WTC11 (cell line): ENCODE results near the gene CHD3. TPM values are rescaled to one million over a fixed set of nuclear protein-coding genes. Genes with fewer than 3 reads are reported as not detected.

Experiments used
- CBFB ChIP-seq: sonication (generic); formaldehyde crosslinking; IDR thresholded peaks from 2 replicates; pipeline ENCODE4 v1.8.1; 2022; ENCODE audit warnings: mild to moderate bottlenecking, low read depth, missing genetic modification reagents
- ESRRA ChIP-seq: sonication (generic); formaldehyde crosslinking; IDR thresholded peaks from 2 replicates; pipeline ENCODE4 v1.8.1; 2022; ENCODE audit warnings: mild to moderate bottlenecking, missing genetic modification reagents, borderline replicate concordance
- FOXJ3 ChIP-seq: sonication (generic); formaldehyde crosslinking; IDR thresholded peaks from 2 replicates; pipeline ENCODE4 v1.9.0; 2021; ENCODE audit warnings: missing genetic modification reagents, mild to moderate bottlenecking, borderline replicate concordance
- JAZF1 ChIP-seq: fragments of 250-450 bp; sonication (Bioruptor Pico); IDR thresholded peaks from 2 replicates; pipeline ENCODE4 v1.9.0; 2021; ENCODE audit warnings: moderate library complexity, mild to moderate bottlenecking, inconsistent platforms
- MXD4 ChIP-seq: fragments of 250-450 bp; sonication (Bioruptor Pico); IDR thresholded peaks from 2 replicates; pipeline ENCODE4 v1.8.0; 2021; ENCODE audit warnings: mild to moderate bottlenecking, moderate library complexity, borderline replicate concordance
- NR2C2 ChIP-seq: sonication (generic); formaldehyde crosslinking; IDR thresholded peaks from 2 replicates; pipeline ENCODE4 v1.8.0; 2022; ENCODE audit warnings: mild to moderate bottlenecking, missing genetic modification reagents
- OVOL2 ChIP-seq: fragments of 250-450 bp; sonication (Bioruptor Pico); IDR thresholded peaks from 2 replicates; pipeline ENCODE4 v1.9.0; 2021; ENCODE audit warnings: mild to moderate bottlenecking, borderline replicate concordance
- SOX15 ChIP-seq: fragments of 250-450 bp; sonication (Bioruptor Pico); IDR thresholded peaks from 2 replicates; pipeline ENCODE4 v1.9.0; 2021; ENCODE audit warnings: mild to moderate bottlenecking
- TCF7 ChIP-seq: sonication (generic); formaldehyde crosslinking; IDR thresholded peaks from 2 replicates; pipeline ENCODE4 v1.8.0; 2022; ENCODE audit warnings: mild to moderate bottlenecking, low read depth, missing genetic modification reagents, moderate library complexity
- ZBTB21 ChIP-seq: sonication (generic); formaldehyde crosslinking; IDR thresholded peaks from 2 replicates; pipeline ENCODE4 v1.8.1; 2023; ENCODE audit warnings: mild to moderate bottlenecking, missing genetic modification reagents, borderline replicate concordance
- ZNF317 ChIP-seq: sonication (generic); formaldehyde crosslinking; IDR thresholded peaks from 2 replicates; pipeline ENCODE4 v1.8.1; 2023; ENCODE audit warnings: low read depth, mild to moderate bottlenecking, moderate library complexity, missing genetic modification reagents, borderline replicate concordance
- total RNA-seq: library from RNA; stranded (reverse); gene quantifications from 3 replicates; pipeline ENCODE4 v1.2.3, GENCODE V29; 2021
- TF ChIP-seq, protein P1 (sequence below): sonication (generic); formaldehyde crosslinking; IDR thresholded peaks from 2 replicates; pipeline ENCODE4 v1.8.0; 2022; ENCODE audit warnings: missing genetic modification reagents
- TF ChIP-seq, protein P2 (sequence below): sonication (generic); formaldehyde crosslinking; IDR thresholded peaks from 2 replicates; pipeline ENCODE4 v1.8.1; 2023; ENCODE audit warnings: mild to moderate bottlenecking, missing genetic modification reagents, borderline replicate concordance
- TF ChIP-seq, protein P3 (sequence below): sonication (generic); formaldehyde crosslinking; IDR thresholded peaks from 2 replicates; pipeline ENCODE4 v1.8.1; 2023; ENCODE audit warnings: mild to moderate bottlenecking, moderate library complexity, missing genetic modification reagents
- TF ChIP-seq, protein P4 (sequence below): sonication (generic); formaldehyde crosslinking; IDR thresholded peaks from 2 replicates; pipeline ENCODE4 v1.8.1; 2023; ENCODE audit warnings: mild to moderate bottlenecking, missing genetic modification reagents
- TF ChIP-seq, protein P5 (sequence below): fragments of 250-450 bp; sonication (Bioruptor Pico); IDR thresholded peaks from 2 replicates; pipeline ENCODE4 v1.9.0; 2021; ENCODE audit warnings: mild to moderate bottlenecking
- TF ChIP-seq, protein P6 (sequence below): sonication (generic); formaldehyde crosslinking; IDR thresholded peaks from 2 replicates; pipeline ENCODE4 v1.8.1; 2023; ENCODE audit warnings: mild to moderate bottlenecking, missing genetic modification reagents
- TF ChIP-seq, protein P7 (sequence below): sonication (generic); formaldehyde crosslinking; conservative IDR thresholded peaks from 2 replicates; pipeline ENCODE4 v1.8.1; 2022; ENCODE audit warnings: mild to moderate bottlenecking, missing genetic modification reagents
- TF ChIP-seq, protein P8 (sequence below): sonication (generic); formaldehyde crosslinking; IDR thresholded peaks from 2 replicates; pipeline ENCODE4 v1.8.0; 2022; ENCODE audit warnings: mild to moderate bottlenecking, missing genetic modification reagents
- TF ChIP-seq, protein P9 (sequence below): sonication (generic); formaldehyde crosslinking; IDR thresholded peaks from 2 replicates; pipeline ENCODE4 v1.8.1; 2022; ENCODE audit warnings: mild to moderate bottlenecking, moderate library complexity, missing genetic modification reagents

Gene CHD3
- total RNA-seq, 1 experiment from 2014 or later = 39.5 TPM

DNA sequence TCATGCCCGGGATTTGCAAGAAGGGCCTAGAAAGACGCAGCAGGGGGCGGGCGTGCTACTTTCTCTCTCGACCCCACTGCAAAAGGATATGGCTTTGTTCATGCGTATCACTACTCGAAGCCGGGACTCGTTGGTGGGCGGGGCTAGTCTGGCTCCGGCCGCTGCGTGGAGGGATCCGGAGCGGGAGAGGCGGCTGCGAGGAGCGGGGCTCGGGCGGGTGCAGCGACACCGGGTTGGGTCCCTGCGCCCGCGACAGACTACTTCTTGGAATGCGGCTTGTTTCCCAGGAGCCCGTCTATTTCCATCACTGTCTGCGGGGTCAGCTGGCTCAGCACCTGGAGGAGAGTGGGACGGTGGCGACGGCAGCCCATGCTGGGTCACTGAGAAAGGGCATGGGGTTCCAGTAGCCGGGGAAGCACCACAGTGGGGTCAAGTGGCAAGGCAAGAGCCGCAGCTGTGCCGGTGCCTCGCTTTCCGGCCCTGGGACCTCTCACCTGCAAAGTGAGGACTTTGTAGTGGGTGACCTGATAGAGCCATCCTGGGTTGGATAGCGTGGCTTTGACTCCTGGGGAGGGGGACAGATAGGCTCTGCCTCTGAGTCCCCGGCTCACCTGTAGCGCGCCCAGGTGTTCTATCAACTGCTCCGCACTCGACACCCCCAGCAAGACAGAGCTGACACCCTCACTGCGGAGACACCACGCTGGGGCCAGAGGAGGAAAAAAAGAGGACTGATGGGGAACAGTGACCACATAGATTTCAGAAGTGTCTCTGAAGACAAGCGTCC, 34.4 kb downstream of the CHD3 start (continued):
- TF ChIP-seq, protein P1, sequence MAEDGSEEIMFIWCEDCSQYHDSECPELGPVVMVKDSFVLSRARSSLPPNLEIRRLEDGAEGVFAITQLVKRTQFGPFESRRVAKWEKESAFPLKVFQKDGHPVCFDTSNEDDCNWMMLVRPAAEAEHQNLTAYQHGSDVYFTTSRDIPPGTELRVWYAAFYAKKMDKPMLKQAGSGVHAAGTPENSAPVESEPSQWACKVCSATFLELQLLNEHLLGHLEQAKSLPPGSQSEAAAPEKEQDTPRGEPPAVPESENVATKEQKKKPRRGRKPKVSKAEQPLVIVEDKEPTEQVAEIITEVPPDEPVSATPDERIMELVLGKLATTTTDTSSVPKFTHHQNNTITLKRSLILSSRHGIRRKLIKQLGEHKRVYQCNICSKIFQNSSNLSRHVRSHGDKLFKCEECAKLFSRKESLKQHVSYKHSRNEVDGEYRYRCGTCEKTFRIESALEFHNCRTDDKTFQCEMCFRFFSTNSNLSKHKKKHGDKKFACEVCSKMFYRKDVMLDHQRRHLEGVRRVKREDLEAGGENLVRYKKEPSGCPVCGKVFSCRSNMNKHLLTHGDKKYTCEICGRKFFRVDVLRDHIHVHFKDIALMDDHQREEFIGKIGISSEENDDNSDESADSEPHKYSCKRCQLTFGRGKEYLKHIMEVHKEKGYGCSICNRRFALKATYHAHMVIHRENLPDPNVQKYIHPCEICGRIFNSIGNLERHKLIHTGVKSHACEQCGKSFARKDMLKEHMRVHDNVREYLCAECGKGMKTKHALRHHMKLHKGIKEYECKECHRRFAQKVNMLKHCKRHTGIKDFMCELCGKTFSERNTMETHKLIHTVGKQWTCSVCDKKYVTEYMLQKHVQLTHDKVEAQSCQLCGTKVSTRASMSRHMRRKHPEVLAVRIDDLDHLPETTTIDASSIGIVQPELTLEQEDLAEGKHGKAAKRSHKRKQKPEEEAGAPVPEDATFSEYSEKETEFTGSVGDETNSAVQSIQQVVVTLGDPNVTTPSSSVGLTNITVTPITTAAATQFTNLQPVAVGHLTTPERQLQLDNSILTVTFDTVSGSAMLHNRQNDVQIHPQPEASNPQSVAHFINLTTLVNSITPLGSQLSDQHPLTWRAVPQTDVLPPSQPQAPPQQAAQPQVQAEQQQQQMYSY (CRISPR knock-in tag) = 0 out of 2 replicates have a peak, but pooled peaks have one; percentile 27
- TF ChIP-seq, protein P2, sequence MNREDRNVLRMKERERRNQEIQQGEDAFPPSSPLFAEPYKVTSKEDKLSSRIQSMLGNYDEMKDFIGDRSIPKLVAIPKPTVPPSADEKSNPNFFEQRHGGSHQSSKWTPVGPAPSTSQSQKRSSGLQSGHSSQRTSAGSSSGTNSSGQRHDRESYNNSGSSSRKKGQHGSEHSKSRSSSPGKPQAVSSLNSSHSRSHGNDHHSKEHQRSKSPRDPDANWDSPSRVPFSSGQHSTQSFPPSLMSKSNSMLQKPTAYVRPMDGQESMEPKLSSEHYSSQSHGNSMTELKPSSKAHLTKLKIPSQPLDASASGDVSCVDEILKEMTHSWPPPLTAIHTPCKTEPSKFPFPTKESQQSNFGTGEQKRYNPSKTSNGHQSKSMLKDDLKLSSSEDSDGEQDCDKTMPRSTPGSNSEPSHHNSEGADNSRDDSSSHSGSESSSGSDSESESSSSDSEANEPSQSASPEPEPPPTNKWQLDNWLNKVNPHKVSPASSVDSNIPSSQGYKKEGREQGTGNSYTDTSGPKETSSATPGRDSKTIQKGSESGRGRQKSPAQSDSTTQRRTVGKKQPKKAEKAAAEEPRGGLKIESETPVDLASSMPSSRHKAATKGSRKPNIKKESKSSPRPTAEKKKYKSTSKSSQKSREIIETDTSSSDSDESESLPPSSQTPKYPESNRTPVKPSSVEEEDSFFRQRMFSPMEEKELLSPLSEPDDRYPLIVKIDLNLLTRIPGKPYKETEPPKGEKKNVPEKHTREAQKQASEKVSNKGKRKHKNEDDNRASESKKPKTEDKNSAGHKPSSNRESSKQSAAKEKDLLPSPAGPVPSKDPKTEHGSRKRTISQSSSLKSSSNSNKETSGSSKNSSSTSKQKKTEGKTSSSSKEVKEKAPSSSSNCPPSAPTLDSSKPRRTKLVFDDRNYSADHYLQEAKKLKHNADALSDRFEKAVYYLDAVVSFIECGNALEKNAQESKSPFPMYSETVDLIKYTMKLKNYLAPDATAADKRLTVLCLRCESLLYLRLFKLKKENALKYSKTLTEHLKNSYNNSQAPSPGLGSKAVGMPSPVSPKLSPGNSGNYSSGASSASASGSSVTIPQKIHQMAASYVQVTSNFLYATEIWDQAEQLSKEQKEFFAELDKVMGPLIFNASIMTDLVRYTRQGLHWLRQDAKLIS (CRISPR knock-in tag) = 0 out of 2 replicates have a peak, but pooled peaks have one; percentile 47
- TF ChIP-seq, protein P3, sequence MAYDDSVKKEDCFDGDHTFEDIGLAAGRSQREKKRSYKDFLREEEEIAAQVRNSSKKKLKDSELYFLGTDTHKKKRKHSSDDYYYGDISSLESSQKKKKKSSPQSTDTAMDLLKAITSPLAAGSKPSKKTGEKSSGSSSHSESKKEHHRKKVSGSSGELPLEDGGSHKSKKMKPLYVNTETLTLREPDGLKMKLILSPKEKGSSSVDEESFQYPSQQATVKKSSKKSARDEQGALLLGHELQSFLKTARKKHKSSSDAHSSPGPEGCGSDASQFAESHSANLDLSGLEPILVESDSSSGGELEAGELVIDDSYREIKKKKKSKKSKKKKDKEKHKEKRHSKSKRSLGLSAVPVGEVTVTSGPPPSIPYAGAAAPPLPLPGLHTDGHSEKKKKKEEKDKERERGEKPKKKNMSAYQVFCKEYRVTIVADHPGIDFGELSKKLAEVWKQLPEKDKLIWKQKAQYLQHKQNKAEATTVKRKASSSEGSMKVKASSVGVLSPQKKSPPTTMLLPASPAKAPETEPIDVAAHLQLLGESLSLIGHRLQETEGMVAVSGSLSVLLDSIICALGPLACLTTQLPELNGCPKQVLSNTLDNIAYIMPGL (CRISPR knock-in tag) = peak; percentile 77; the same call in 1 of the 2 replicates
- TF ChIP-seq ZBTB21 = peak; percentile 50; the same call in 1 of the 2 replicates
- TF ChIP-seq SOX15 (CRISPR knock-in tag) = no peak
- TF ChIP-seq, protein P4, sequence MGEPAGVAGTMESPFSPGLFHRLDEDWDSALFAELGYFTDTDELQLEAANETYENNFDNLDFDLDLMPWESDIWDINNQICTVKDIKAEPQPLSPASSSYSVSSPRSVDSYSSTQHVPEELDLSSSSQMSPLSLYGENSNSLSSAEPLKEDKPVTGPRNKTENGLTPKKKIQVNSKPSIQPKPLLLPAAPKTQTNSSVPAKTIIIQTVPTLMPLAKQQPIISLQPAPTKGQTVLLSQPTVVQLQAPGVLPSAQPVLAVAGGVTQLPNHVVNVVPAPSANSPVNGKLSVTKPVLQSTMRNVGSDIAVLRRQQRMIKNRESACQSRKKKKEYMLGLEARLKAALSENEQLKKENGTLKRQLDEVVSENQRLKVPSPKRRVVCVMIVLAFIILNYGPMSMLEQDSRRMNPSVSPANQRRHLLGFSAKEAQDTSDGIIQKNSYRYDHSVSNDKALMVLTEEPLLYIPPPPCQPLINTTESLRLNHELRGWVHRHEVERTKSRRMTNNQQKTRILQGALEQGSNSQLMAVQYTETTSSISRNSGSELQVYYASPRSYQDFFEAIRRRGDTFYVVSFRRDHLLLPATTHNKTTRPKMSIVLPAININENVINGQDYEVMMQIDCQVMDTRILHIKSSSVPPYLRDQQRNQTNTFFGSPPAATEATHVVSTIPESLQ (CRISPR knock-in tag) = no peak
- TF ChIP-seq, protein P5, sequence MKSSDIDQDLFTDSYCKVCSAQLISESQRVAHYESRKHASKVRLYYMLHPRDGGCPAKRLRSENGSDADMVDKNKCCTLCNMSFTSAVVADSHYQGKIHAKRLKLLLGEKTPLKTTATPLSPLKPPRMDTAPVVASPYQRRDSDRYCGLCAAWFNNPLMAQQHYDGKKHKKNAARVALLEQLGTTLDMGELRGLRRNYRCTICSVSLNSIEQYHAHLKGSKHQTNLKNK (CRISPR knock-in tag) = no peak
- TF ChIP-seq MXD4 = no peak
- TF ChIP-seq, protein P6, sequence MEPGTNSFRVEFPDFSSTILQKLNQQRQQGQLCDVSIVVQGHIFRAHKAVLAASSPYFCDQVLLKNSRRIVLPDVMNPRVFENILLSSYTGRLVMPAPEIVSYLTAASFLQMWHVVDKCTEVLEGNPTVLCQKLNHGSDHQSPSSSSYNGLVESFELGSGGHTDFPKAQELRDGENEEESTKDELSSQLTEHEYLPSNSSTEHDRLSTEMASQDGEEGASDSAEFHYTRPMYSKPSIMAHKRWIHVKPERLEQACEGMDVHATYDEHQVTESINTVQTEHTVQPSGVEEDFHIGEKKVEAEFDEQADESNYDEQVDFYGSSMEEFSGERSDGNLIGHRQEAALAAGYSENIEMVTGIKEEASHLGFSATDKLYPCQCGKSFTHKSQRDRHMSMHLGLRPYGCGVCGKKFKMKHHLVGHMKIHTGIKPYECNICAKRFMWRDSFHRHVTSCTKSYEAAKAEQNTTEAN (CRISPR knock-in tag) = peak; percentile 68; the same call in 1 of the 2 replicates
- TF ChIP-seq OVOL2 = no peak
- TF ChIP-seq FOXJ3 = no peak
- no peak for TF ChIP-seq ZNF317
- TF ChIP-seq ESRRA (CRISPR knock-in tag) = no peak
- TF ChIP-seq JAZF1 (CRISPR knock-in tag) = no peak
- TF ChIP-seq CBFB (CRISPR knock-in tag) = no peak; the same call in 1 of the 2 replicates
- TF ChIP-seq, protein P7, sequence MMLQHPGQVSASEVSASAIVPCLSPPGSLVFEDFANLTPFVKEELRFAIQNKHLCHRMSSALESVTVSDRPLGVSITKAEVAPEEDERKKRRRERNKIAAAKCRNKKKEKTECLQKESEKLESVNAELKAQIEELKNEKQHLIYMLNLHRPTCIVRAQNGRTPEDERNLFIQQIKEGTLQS = no peak
- TF ChIP-seq, protein P8, sequence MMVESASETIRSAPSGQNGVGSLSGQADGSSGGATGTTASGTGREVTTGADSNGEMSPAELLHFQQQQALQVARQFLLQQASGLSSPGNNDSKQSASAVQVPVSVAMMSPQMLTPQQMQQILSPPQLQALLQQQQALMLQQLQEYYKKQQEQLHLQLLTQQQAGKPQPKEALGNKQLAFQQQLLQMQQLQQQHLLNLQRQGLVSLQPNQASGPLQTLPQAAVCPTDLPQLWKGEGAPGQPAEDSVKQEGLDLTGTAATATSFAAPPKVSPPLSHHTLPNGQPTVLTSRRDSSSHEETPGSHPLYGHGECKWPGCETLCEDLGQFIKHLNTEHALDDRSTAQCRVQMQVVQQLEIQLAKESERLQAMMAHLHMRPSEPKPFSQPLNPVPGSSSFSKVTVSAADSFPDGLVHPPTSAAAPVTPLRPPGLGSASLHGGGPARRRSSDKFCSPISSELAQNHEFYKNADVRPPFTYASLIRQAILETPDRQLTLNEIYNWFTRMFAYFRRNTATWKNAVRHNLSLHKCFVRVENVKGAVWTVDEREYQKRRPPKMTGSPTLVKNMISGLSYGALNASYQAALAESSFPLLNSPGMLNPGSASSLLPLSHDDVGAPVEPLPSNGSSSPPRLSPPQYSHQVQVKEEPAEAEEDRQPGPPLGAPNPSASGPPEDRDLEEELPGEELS = 0 out of 2 replicates have a peak, but pooled peaks have one; percentile 58
- TF ChIP-seq TCF7 (CRISPR knock-in tag) = no peak
- TF ChIP-seq NR2C2 (CRISPR knock-in tag) = no peak
- TF ChIP-seq, protein P9, sequence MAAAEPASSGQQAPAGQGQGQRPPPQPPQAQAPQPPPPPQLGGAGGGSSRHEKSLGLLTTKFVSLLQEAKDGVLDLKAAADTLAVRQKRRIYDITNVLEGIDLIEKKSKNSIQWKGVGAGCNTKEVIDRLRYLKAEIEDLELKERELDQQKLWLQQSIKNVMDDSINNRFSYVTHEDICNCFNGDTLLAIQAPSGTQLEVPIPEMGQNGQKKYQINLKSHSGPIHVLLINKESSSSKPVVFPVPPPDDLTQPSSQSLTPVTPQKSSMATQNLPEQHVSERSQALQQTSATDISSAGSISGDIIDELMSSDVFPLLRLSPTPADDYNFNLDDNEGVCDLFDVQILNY = 0 out of 2 replicates have a peak, but pooled peaks have one; percentile 25
